Astrocyte (in vitro differentiated cells and primary cell): ENCODE data around the gene SAMD5. TPM values are rescaled to one million over a fixed set of nuclear protein-coding genes. Genes with fewer than 3 reads are reported as not detected.

Experiments used
- DNase-seq: peaks from one replicate; pipeline ENCODE4 v3.0.0-alpha.2; 2010; ENCODE audit warnings: low read depth
- FAIRE-seq: peaks from 2 replicates; lab custom pipeline; 2011; peaks lifted over from hg19 to GRCh38; lab: Jason Lieb, UNC
- H2AFZ ChIP-seq: 2 replicates; pipeline ENCODE4 v1.6.0; 2012; ENCODE audit warnings: low read depth, low read length, inconsistent platforms
- H3K27ac ChIP-seq: 2 replicates; pipeline ENCODE4 v1.5.1; 2011; ENCODE audit warnings: low read depth, low read length, inconsistent platforms
- H3K27me3 ChIP-seq: 2 replicates; pipeline ENCODE4 v1.6.0; 2011; ENCODE audit warnings: low read length, inconsistent platforms; ENCODE audit not compliant: insufficient read depth
- H3K36me3 ChIP-seq: 2 replicates; pipeline ENCODE4 v1.5.1; 2011; ENCODE audit warnings: low read length, inconsistent platforms; ENCODE audit not compliant: insufficient read depth
- H3K4me1 ChIP-seq: 2 replicates; pipeline ENCODE4 v1.5.1; 2011; ENCODE audit warnings: low read length, inconsistent platforms; ENCODE audit not compliant: insufficient read depth
- H3K4me2 ChIP-seq: 2 replicates; pipeline ENCODE4 v1.6.0; 2012; ENCODE audit warnings: low read length, inconsistent platforms
- H3K4me3 ChIP-seq: 2 replicates; pipeline ENCODE4 v1.5.1; 2011; ENCODE audit warnings: low read depth, mild to moderate bottlenecking, low read length, inconsistent platforms; ENCODE audit not compliant: insufficient read depth
- H3K79me2 ChIP-seq: 2 replicates; pipeline ENCODE4 v1.6.0; 2012; ENCODE audit warnings: mild to moderate bottlenecking, low read length, inconsistent platforms; ENCODE audit not compliant: insufficient read depth
- H3K9ac ChIP-seq: 2 replicates; pipeline ENCODE4 v1.6.0; 2012; ENCODE audit warnings: mild to moderate bottlenecking, low read length, inconsistent platforms
- H3K9me3 ChIP-seq: 2 replicates; pipeline ENCODE4 v1.5.1; 2012; ENCODE audit warnings: low read depth, mild to moderate bottlenecking, low read length, inconsistent platforms; ENCODE audit not compliant: insufficient read depth
- H4K20me1 ChIP-seq: 2 replicates; pipeline ENCODE4 v1.6.0; 2012; ENCODE audit warnings: low read length, inconsistent platforms; ENCODE audit not compliant: insufficient read depth
- H3K27ac Mint-ChIP-seq: one replicate; pipeline ENCODE4 v1.8.0; 2021; ENCODE audit warnings: mild to moderate bottlenecking, mixed read lengths; ENCODE audit not compliant: unreplicated experiment
- H3K27me3 Mint-ChIP-seq: one replicate; pipeline ENCODE4 v1.8.0; 2021; ENCODE audit warnings: low read depth, mixed read lengths; ENCODE audit not compliant: unreplicated experiment
- H3K36me3 Mint-ChIP-seq: one replicate; pipeline ENCODE4 v1.8.0; 2021; ENCODE audit warnings: low read depth, mixed read lengths; ENCODE audit not compliant: unreplicated experiment
- H3K4me1 Mint-ChIP-seq: one replicate; pipeline ENCODE4 v1.8.0; 2021; ENCODE audit warnings: low read depth, mixed read lengths; ENCODE audit not compliant: unreplicated experiment
- H3K4me3 Mint-ChIP-seq: one replicate; pipeline ENCODE4 v1.8.0; 2021; ENCODE audit warnings: mild to moderate bottlenecking, moderate library complexity, mixed read lengths; ENCODE audit not compliant: unreplicated experiment
- H3K9me3 Mint-ChIP-seq: one replicate; pipeline ENCODE4 v1.8.0; 2021; ENCODE audit warnings: mild to moderate bottlenecking, mixed read lengths; ENCODE audit not compliant: unreplicated experiment
- EZH2 ChIP-seq: IDR thresholded peaks from 2 replicates; pipeline ENCODE4 v1.6.1; 2012; ENCODE audit warnings: mild to moderate bottlenecking, low read length, inconsistent platforms; ENCODE audit not compliant: insufficient read depth
- total RNA-seq: library from RNA; stranded (reverse); gene quantifications from 2 replicates; pipeline ENCODE4 v1.2.1, GENCODE V29; 2021
- TF ChIP-seq, protein P1 (sequence below): IDR thresholded peaks from 2 replicates; pipeline ENCODE4 v1.5.1; 2011; ENCODE audit warnings: low read depth, mild to moderate bottlenecking, inconsistent platforms, low read length, moderate library complexity; ENCODE audit not compliant: insufficient read depth

SAMD5 gene
- total RNA-seq, 1 donor from 2014 or later: 0.93 TPM

DNA sequence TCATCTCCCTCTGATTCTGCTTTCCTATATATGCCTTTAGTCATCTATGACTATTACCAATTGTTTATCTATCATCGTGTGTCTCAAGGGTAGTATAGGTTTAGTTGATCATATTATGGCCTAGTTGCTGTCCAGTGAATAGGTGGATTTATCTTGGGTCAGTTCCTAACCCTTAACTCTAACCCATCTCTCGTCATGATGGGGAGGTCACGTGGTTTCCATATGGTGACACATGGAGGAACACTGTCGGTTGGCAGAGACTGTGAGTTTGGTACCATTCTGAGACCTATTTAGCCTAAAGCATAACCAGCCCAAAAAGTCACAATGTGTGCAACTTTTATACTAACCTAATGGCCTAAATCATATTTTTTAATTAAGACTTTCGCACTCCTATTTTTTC is 103.5 kb downstream of the SAMD5 start:
- Histone ChIP-seq H3K9me3 (no peaks in the 10 kb centered on the region), H3K4me3 (no peak overlapping the region), H3K27ac (no peak overlapping the region), H3K79me2 (no peaks in the 10 kb centered on the region), H3K4me2 (no peak overlapping the region), H4K20me1 (no peaks in the 10 kb centered on the region), H3K9ac (no peak overlapping the region), H3K27me3 (no peaks in the 10 kb centered on the region), H3K36me3 (no peaks in the 10 kb centered on the region), H2AFZ (no peak overlapping the region), H3K4me1 (no peaks in the 10 kb centered on the region)
- TF ChIP-seq, protein P1, sequence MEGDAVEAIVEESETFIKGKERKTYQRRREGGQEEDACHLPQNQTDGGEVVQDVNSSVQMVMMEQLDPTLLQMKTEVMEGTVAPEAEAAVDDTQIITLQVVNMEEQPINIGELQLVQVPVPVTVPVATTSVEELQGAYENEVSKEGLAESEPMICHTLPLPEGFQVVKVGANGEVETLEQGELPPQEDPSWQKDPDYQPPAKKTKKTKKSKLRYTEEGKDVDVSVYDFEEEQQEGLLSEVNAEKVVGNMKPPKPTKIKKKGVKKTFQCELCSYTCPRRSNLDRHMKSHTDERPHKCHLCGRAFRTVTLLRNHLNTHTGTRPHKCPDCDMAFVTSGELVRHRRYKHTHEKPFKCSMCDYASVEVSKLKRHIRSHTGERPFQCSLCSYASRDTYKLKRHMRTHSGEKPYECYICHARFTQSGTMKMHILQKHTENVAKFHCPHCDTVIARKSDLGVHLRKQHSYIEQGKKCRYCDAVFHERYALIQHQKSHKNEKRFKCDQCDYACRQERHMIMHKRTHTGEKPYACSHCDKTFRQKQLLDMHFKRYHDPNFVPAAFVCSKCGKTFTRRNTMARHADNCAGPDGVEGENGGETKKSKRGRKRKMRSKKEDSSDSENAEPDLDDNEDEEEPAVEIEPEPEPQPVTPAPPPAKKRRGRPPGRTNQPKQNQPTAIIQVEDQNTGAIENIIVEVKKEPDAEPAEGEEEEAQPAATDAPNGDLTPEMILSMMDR: no peak
- TF ChIP-seq EZH2: no peak
- Mint-ChIP-seq H3K9me3 (no peaks in the 10 kb centered on the region), H3K4me3 (no peak overlapping the region), H3K36me3 (no peaks in the 10 kb centered on the region), H3K4me1 (no peaks in the 10 kb centered on the region), H3K27ac (no peak overlapping the region), H3K27me3 (peaks cover 4% of the 10 kb centered on the region)
- DNase-seq: no peak
- FAIRE-seq: no peak

DNA sequence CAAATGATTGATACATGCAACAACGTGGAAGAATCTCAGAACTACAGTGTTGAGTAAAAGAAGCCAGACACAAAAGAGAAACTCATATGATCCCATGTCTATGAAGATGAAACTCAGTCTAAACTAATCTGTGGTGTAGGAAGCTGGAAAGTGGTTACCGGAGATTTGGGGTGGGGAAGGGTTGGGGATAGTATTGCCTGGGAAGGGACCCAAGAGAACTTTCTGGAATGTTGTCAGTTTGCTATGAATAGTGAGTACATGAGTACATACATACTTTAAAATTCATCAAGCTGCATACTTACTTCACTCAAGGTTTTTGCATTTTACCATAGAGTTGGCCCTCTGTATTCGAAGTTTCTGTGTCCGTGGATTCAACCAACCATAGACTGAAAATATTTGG is 106.0 kb downstream of the SAMD5 start:
- no peaks in the 10 kb centered on the region for H4K20me1 ChIP-seq
- H2AFZ ChIP-seq: no peak overlapping the region
- no peak for TF ChIP-seq EZH2
- TF ChIP-seq, protein P1: no peak
- FAIRE-seq (no peak), DNase-seq (peak; percentile 54)
- no peak overlapping the region for H3K27ac ChIP-seq
- no peaks in the 10 kb centered on the region for H3K27me3 ChIP-seq
- peaks cover 4% of the 10 kb centered on the region for H3K27me3 Mint-ChIP-seq
- H3K4me3 Mint-ChIP-seq: no peak overlapping the region
- H3K36me3 ChIP-seq: no peaks in the 10 kb centered on the region
- H3K27ac Mint-ChIP-seq: no peak overlapping the region
- H3K4me1 Mint-ChIP-seq: no peaks in the 10 kb centered on the region
- H3K4me3 ChIP-seq: no peak overlapping the region
- no peaks in the 10 kb centered on the region for H3K4me1 ChIP-seq
- no peaks in the 10 kb centered on the region for H3K9me3 ChIP-seq
- H3K79me2 ChIP-seq: no peaks in the 10 kb centered on the region
- H3K9me3 Mint-ChIP-seq: no peaks in the 10 kb centered on the region
- H3K9ac ChIP-seq: no peak overlapping the region
- no peak overlapping the region for H3K4me2 ChIP-seq
- H3K36me3 Mint-ChIP-seq: no peaks in the 10 kb centered on the region

DNA sequence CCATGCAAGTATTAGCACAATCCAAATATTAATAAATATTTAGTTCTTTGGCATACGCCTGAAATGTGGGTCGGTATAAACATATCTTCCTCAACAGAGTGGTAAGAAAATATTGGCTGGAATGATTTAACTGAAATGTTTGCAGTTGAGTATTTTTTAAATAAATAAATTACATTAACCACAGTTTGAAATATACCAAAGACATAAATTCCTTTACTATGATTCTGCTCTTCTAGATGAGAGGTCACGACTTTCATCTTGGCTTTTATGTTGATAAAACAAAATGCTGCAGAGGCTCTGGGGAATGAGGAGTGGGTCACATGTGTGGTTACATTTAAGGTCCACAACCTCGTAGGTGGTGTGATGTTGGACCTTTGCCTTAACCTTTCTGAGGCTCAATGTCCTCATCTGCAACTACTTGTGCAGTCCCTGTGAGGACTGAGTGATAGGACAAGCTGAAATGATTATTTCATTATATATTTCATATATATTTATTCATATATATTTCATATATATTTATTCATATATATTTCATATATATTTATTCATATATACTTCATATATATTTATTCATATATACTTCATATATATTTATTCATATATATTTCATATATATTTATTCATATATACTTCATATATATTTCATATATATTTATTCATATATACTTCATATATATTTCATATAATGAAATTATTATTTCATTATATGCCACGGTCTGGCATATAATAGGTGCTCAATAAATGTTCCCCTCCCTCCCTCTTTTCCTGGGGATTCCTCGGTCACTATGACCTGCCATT is 107.4 kb downstream of the SAMD5 start:
- H3K4me1 ChIP-seq: no peaks in the 10 kb centered on the region

More for the DNA sequence above, 107.4 kb downstream of the SAMD5 start:
- no peaks in the 10 kb centered on the region for H4K20me1 ChIP-seq
- Mint-ChIP-seq H3K36me3 (no peaks in the 10 kb centered on the region), H3K4me1 (no peaks in the 10 kb centered on the region), H3K27me3 (peaks cover 4% of the 10 kb centered on the region), H3K4me3 (no peak overlapping the region), H3K9me3 (no peaks in the 10 kb centered on the region), H3K27ac (no peak overlapping the region)
- H2AFZ ChIP-seq: no peak overlapping the region
- no peaks in the 10 kb centered on the region for H3K36me3 ChIP-seq
- TF ChIP-seq, protein P1: no peak
- no peak for TF ChIP-seq EZH2
- no peak overlapping the region for H3K4me3 ChIP-seq
- peak; percentile 64 for DNase-seq
- H3K79me2 ChIP-seq: no peaks in the 10 kb centered on the region
- no peaks in the 10 kb centered on the region for H3K27me3 ChIP-seq
- H3K9ac ChIP-seq: no peak overlapping the region
- H3K27ac ChIP-seq: no peak overlapping the region
- no peak overlapping the region for H3K4me2 ChIP-seq
- no peaks in the 10 kb centered on the region for H3K9me3 ChIP-seq
- FAIRE-seq: no peak
